Endothelial cell of umbilical vein (primary cell): ENCODE measurements around the gene NUBPL. TPM values are rescaled to one million over a fixed set of nuclear protein-coding genes. Genes with fewer than 3 reads are reported as not detected.

Source experiments
- BruUV-seq: library from RNA; stranded (reverse); fragments of 400-500 nt; replicated peaks from 2 replicates; lab custom pipeline; 2021; lab: Mats Ljungman, UMichigan
- CTCF ChIA-PET: fragments of 300-600, 350-600 bp; sonication (Branson Sonifier 250); formaldehyde crosslinking; loops from one replicate; lab custom pipeline; 2021; ENCODE audit warnings: antibody characterized with exemption, inconsistent platforms; lab: Charles Lee
- POLR2A ChIA-PET: fragments of 300-600, 350-600 bp; sonication (Branson Sonifier 250); formaldehyde crosslinking; loops from one replicate; lab custom pipeline; 2021; ENCODE audit warnings: antibody characterized with exemption, inconsistent platforms; lab: Charles Lee
- DNase-seq: peaks from one replicate; pipeline ENCODE4 v3.0.0-alpha.2; 2011; ENCODE audit warnings: low read depth, low spot score
- FAIRE-seq: peaks from 2 replicates; lab custom pipeline; 2011; peaks lifted over from hg19 to GRCh38; lab: Jason Lieb, UNC
- H2AFZ ChIP-seq: 2 replicates; pipeline ENCODE4 v1.6.0; 2012; ENCODE audit warnings: low read depth, low read length, control low read depth, inconsistent platforms
- H3K27ac ChIP-seq: 2 replicates; pipeline ENCODE4 v1.5.1; 2011; ENCODE audit warnings: low read depth, mild to moderate bottlenecking, control low read depth, low read length, moderate library complexity; ENCODE audit not compliant: insufficient read depth
- H3K27me3 ChIP-seq, 2 experiments: 2 replicates each; pipeline versions ENCODE4 v1.6.0 to v1.6.1; 2011; ENCODE audit warnings: low read length in 2 of 2, mixed read lengths in 1 of 2; ENCODE audit not compliant: control insufficient read depth in 2 of 2, insufficient read depth in 2 of 2
- H3K36me3 ChIP-seq, 2 experiments: 2 replicates in 1 of 2; 3 replicates in 1 of 2; pipeline ENCODE4 v1.5.1; 2011; ENCODE audit warnings: low read length in 2 of 2, mild to moderate bottlenecking in 1 of 2, moderate library complexity in 1 of 2; ENCODE audit not compliant: control insufficient read depth in 2 of 2, insufficient read depth in 2 of 2; ENCODE audit errors: extremely low read depth in 1 of 2
- H3K4me1 ChIP-seq: 3 replicates; pipeline ENCODE4 v1.5.1; 2011; ENCODE audit warnings: mild to moderate bottlenecking, low read length; ENCODE audit not compliant: control insufficient read depth, insufficient read depth; ENCODE audit errors: extremely low read depth
- H3K4me2 ChIP-seq: 2 replicates; pipeline ENCODE4 v1.6.1; 2011; ENCODE audit warnings: low read length, control low read depth, mixed read lengths; ENCODE audit not compliant: insufficient read depth
- H3K4me3 ChIP-seq, 3 experiments: fragments of 200-600 bp in 1 of 3; sonication (generic), shearing (Covaris generic) in 1 of 3; replicated peaks in 1 of 3; 2 replicates each; pipeline ENCODE4 v1.5.1; 2011 to 2016; ENCODE audit warnings: control low read depth in 3 of 3, low read length in 3 of 3, mild to moderate bottlenecking in 2 of 3, inconsistent platforms in 1 of 3, low read depth in 1 of 3, moderate library complexity in 1 of 3; ENCODE audit not compliant: insufficient read depth in 1 of 3
- H3K79me2 ChIP-seq: 2 replicates; pipeline ENCODE4 v1.6.0; 2012; ENCODE audit warnings: low read length, inconsistent platforms; ENCODE audit not compliant: control insufficient read depth, insufficient read depth
- H3K9ac ChIP-seq: replicated peaks from 2 replicates; pipeline ENCODE3; 2011; ENCODE audit warnings: low read length, control low read depth; ENCODE audit not compliant: insufficient read depth; ENCODE audit errors: extremely low read depth
- H3K9me1 ChIP-seq: replicated peaks from 3 replicates; pipeline ENCODE4 v1.6.0; 2011; ENCODE audit warnings: mild to moderate bottlenecking, low read length; ENCODE audit not compliant: control insufficient read depth, insufficient read depth; ENCODE audit errors: extremely low read depth
- H3K9me3 ChIP-seq: replicated peaks from 2 replicates; pipeline ENCODE4 v1.5.1; 2012; ENCODE audit warnings: low read length, inconsistent platforms; ENCODE audit not compliant: control insufficient read depth, insufficient read depth
- H4K20me1 ChIP-seq: replicated peaks from 2 replicates; pipeline ENCODE3; 2011; ENCODE audit warnings: mild to moderate bottlenecking, low read length; ENCODE audit not compliant: control insufficient read depth, insufficient read depth; ENCODE audit errors: extremely low read depth
- EZH2 ChIP-seq: IDR thresholded peaks from 2 replicates; pipeline ENCODE4 v1.6.1; 2012; ENCODE audit warnings: borderline replicate concordance, low read depth, mild to moderate bottlenecking, moderate library complexity, low read length, inconsistent platforms; ENCODE audit not compliant: severe bottlenecking
- FOS ChIP-seq: IDR thresholded peaks from 2 replicates; pipeline ENCODE4 v1.6.1; 2011; ENCODE audit warnings: mild to moderate bottlenecking, low read length, moderate library complexity, borderline replicate concordance; ENCODE audit not compliant: insufficient read depth
- GATA2 ChIP-seq: IDR thresholded peaks from 2 replicates; pipeline ENCODE4 v1.7.0; 2011; ENCODE audit warnings: low read depth, mild to moderate bottlenecking, moderate library complexity, mixed read lengths, low read length; ENCODE audit not compliant: insufficient read length, insufficient read depth
- JUN ChIP-seq: IDR thresholded peaks from 2 replicates; pipeline ENCODE4 v1.6.1; 2011; ENCODE audit warnings: borderline replicate concordance, low read depth; ENCODE audit not compliant: insufficient read length, insufficient read depth
- MYC ChIP-seq: IDR thresholded peaks from one replicate; pipeline ENCODE4 v1.6.1; 2011; ENCODE audit warnings: mild to moderate bottlenecking, low read depth, low read length
- POLR2A ChIP-seq: IDR thresholded peaks from 2 replicates; pipeline ENCODE4 v1.6.1; 2012; ENCODE audit warnings: low read depth, mild to moderate bottlenecking, control low read depth, low read length
- POLR2AphosphoS5 ChIP-seq: IDR thresholded peaks from 2 replicates; pipeline ENCODE4 v1.6.1; 2012; ENCODE audit warnings: low read depth, mild to moderate bottlenecking, control low read depth, low read length, moderate library complexity; ENCODE audit not compliant: insufficient read depth
- dilution Hi-C: fragments of 300-500 bp; cut with MboI; formaldehyde crosslinking; loops from one replicate; pipeline ENCODE4 v1.15.0; 2019; ENCODE audit warnings: low sequenced_read_pairs; ENCODE audit not compliant: extremely low pct_ligation_motif_present
- intact Hi-C: fragments of 100-400 bp; cut with micrococcal nuclease; formaldehyde crosslinking; loops from one replicate; pipeline ENCODE4 v1.10.0; 2022
- polyA plus RNA-seq, 4 experiments: library from polyadenylated mRNA; depleted of rRNA in 3 of 4; stranded (reverse) in 3 of 4; unstranded in 1 of 4; fragments of >200 nt; gene quantifications; 2 replicates each; pipeline versions ENCODE4 v1.2.1 to v1.2.3, GENCODE V29; 2011 to 2012; ENCODE audit warnings: missing spikeins in 1 of 4
- total RNA-seq: library from RNA; stranded (reverse); gene quantifications from 2 replicates; pipeline ENCODE4 v1.2.3, GENCODE V29; 2021
- TF ChIP-seq, protein P1 (sequence below): IDR thresholded peaks from 2 replicates; pipeline ENCODE4 v1.6.1; 2011; ENCODE audit not compliant: insufficient read depth, insufficient read length
- TF ChIP-seq, protein P2 (sequence below), 2 donors: IDR thresholded peaks; 1 replicate in 1 of 2; 2 replicates in 1 of 2; pipeline ENCODE4 v1.5.1; 2011; ENCODE audit warnings: low read length in 2 of 2, mild to moderate bottlenecking in 2 of 2, moderate library complexity in 2 of 2, control low read depth in 1 of 2, inconsistent platforms in 1 of 2, low read depth in 1 of 2; ENCODE audit not compliant: insufficient read depth in 1 of 2; ENCODE audit errors: extremely low read depth in 1 of 2

NUBPL gene
- total and polyA plus RNA-seq, 2 donors (not counting 3 experiments of a cell fraction or from before 2014, with no cell fraction given) = 2.1 to 12.3 TPM

DNA sequence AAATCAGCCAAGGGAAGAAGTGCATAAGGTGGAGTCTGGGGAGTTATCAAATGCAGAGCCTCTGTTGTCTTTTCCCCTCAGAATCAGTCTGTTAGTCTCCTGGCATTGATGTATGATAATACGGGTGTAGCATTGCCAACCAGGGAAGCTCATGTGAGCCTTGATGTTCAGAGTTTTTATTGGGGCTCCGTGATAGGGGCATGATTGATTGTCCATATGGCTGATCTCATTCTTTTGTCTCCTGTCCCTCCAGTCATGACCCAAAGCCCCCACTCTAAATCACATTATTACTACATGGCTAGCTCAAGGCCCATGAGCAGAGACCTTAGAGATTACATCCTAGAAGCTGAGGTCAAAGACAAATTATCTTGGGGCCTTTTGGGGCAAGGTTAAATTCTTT lies 140.9 kb downstream of the NUBPL start:
- ChIA-PET CTCF (interaction anchor here (1.3 kb wide), 1 partner anchor 15 kb away, joined by 3 read pairs; no protein-coding TSS in a partner anchor), POLR2A (no interaction called here)
- no peaks in the 10 kb centered on the region for H3K36me3 ChIP-seq
- DNase-seq (no peak), FAIRE-seq (no peak)
- dilution Hi-C loops (no loop called here), intact Hi-C loops (no loop called here)
- no peaks in the 10 kb centered on the region for H4K20me1 ChIP-seq
- H3K4me2 ChIP-seq = no peak overlapping the region
- BruUV-seq = no TSS peak
- no peak overlapping the region for H3K9ac ChIP-seq
- H3K9me3 ChIP-seq = no peaks in the 10 kb centered on the region
- no peaks in the 10 kb centered on the region for H3K79me2 ChIP-seq
- no peak overlapping the region for H2AFZ ChIP-seq
- H3K9me1 ChIP-seq = no peaks in the 10 kb centered on the region
- TF ChIP-seq, protein P1, sequence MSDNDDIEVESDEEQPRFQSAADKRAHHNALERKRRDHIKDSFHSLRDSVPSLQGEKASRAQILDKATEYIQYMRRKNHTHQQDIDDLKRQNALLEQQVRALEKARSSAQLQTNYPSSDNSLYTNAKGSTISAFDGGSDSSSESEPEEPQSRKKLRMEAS = no peak
- TF ChIP-seq POLR2AphosphoS5 (no peak), POLR2A (no peak), FOS (no peak), GATA2 (no peak), JUN (no peak), MYC (no peak), EZH2 (no peak)
- TF ChIP-seq, protein P2, sequence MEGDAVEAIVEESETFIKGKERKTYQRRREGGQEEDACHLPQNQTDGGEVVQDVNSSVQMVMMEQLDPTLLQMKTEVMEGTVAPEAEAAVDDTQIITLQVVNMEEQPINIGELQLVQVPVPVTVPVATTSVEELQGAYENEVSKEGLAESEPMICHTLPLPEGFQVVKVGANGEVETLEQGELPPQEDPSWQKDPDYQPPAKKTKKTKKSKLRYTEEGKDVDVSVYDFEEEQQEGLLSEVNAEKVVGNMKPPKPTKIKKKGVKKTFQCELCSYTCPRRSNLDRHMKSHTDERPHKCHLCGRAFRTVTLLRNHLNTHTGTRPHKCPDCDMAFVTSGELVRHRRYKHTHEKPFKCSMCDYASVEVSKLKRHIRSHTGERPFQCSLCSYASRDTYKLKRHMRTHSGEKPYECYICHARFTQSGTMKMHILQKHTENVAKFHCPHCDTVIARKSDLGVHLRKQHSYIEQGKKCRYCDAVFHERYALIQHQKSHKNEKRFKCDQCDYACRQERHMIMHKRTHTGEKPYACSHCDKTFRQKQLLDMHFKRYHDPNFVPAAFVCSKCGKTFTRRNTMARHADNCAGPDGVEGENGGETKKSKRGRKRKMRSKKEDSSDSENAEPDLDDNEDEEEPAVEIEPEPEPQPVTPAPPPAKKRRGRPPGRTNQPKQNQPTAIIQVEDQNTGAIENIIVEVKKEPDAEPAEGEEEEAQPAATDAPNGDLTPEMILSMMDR (IDR thresholded peaks at IDR 0.05; ENCODE audit: extremely low read depth in 1 of 2, insufficient read depth in 1 of 2, low read depth in 1 of 2, low read length in 2 of 2) = no peak
- H3K4me3 ChIP-seq = no peak overlapping the region
- H3K4me1 ChIP-seq = no peaks in the 10 kb centered on the region
- H3K27ac ChIP-seq = no peak overlapping the region
- no peaks in the 10 kb centered on the region for H3K27me3 ChIP-seq
